ENCODE results near the gene DEPDC5. TPM values are rescaled to one million over a fixed set of nuclear protein-coding genes. Genes with fewer than 3 reads are reported as not detected.

Gene DEPDC5
- total and polyA plus RNA-seq, 10 of the 15 experiments (the other 5 are each of a cell fraction or from before 2014, with no cell fraction given), result 3.0 to 38.9 (median 22.8) TPM

GRCh38 chr22:31850135-31850534, 96.3 kb downstream of the DEPDC5 start:
- SMC1A ChIA-PET (ENCODE audit: uncharacterized antibody, unreplicated experiment), result no interaction called here
- BruUV-seq (replicated peaks), result no TSS peak
- no peak for FAIRE-seq
- TF ChIP-seq SREBF2 (IDR thresholded peaks at IDR 0.05; ENCODE audit: low read length) (no peak), IRF3 (IDR thresholded peaks at IDR 0.05) (no peak), IRF5 (IDR thresholded peaks at IDR 0.05; ENCODE audit: borderline replicate concordance) (no peak), EGR1 (IDR thresholded peaks at IDR 0.05; ENCODE audit: borderline replicate concordance in 1 of 2, low read depth in 2 of 2, low read length in 2 of 2) (no peak), IKZF1 (conservative IDR thresholded peaks at IDR 0.05) (no peak)
- POLR2A ChIA-PET, result no interaction called here
- DNase-seq (ENCODE audit: low read depth, low spot score), result no peak
- CTCF ChIA-PET, result no interaction called here
- no peak overlapping the region for H3K9ac ChIP-seq (ENCODE audit: control insufficient read depth, insufficient read depth, low read length)
- ATAC-seq, result no peak
- H3K4me3 ChIP-seq, result no peak overlapping the region
- peaks cover 14 to 38% of the 10 kb centered on the region in 2 experiments for H3K36me3 ChIP-seq (ENCODE audit: control insufficient read depth in 2 of 2, insufficient read depth in 2 of 2, low read length in 1 of 2)
- RAD21 ChIA-PET (ENCODE audit: unreplicated experiment), result no interaction called here
- WGBS (ENCODE audit: insufficient coverage, insufficient replicate concordance, low lambda C conversion rate, missing lambda C conversion rate), result 95% methylated on average over 3 of the region's 3 CpGs
- intact Hi-C loops (cut with micrococcal nuclease; ENCODE audit: unreplicated experiment), result no loop called here
- H3K79me2 ChIP-seq (ENCODE audit: control insufficient read depth, insufficient read depth, low read length), result no peaks in the 10 kb centered on the region
- no peak overlapping the region for H3K27ac ChIP-seq (ENCODE audit: control insufficient read depth, insufficient read depth)
- in situ Hi-C loops (cut with MboI), result no loop called here
- no peak overlapping the region for H3K4me2 ChIP-seq (ENCODE audit: control insufficient read depth, insufficient read depth)
- no peaks in the 10 kb centered on the region for H4K20me1 ChIP-seq (ENCODE audit: control insufficient read depth, insufficient read depth)
- H2AFZ ChIP-seq (ENCODE audit: control insufficient read depth, low read depth, low read length), result no peak overlapping the region
- no peaks in the 10 kb centered on the region for H3K9me3 ChIP-seq (replicated peaks; ENCODE audit: control insufficient read depth, insufficient read depth, low read length)
- H3K27me3 ChIP-seq (replicated peaks in 1 of 2; ENCODE audit: control insufficient read depth in 2 of 2, insufficient read depth in 2 of 2, low read length in 1 of 2), result no peaks in the 10 kb centered on the region
- H3K4me1 ChIP-seq (ENCODE audit: control insufficient read depth, insufficient read depth, low read length), result peaks cover 13% of the 10 kb centered on the region
